ENCODE results near the gene NRP1. TPM values are rescaled to one million over a fixed set of nuclear protein-coding genes. Genes with fewer than 3 reads are reported as not detected.
A peak's percentile ranks its signal among the peaks of the same experiment; 100 is the strongest.

NRP1 gene
- polyA plus RNA-seq, 4 donors = 145 to 220 (median 173) TPM

- no peak for DNase-seq (ENCODE audit: low read depth in 4 of 4, low spot score in 3 of 4)
Observed at GRCh38 chr10:33352175-33352574, 17.7 kb upstream of the NRP1 start.

DNA sequence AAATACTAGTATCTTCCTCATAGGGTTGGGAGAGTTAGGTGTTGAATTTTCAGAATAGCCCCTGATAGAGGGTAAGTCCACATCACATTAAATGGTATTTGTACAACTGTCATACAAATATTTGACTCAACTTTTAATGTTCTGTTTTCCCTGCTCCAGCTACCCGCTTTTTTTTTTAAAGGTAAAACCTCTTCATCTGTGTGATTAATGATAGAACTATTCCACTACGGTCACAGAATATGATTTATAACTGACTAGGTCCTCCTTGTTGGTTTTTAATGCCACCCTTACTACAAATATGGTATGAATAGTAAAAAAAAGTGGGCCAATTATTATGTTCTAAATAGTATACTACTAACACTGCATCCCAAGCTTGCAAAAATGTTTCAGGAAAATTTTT, 15.6 kb upstream of the NRP1 start:
- DNase-seq (ENCODE audit: low read depth in 4 of 4, low spot score in 3 of 4) = no peak

DNA sequence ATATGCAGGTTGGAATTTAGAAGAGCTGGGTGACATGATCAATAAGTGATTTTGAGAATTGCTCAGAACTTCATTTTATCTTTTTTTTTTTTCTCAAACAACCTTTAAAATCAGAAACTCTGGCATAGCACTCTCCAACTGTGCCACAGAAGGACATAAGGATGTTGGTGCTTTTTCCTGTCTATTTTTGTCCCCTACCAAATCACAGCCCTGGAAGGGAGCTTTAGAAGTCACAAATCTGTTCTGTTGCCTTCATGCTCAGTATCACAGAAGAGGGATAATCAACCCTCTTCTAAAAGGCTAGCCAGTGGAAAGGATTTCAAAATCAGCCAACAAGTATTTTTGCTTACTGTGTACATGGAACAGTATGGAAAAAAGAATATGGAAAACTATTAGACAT, 14.8 kb upstream of the NRP1 start:
- DNase-seq (ENCODE audit: low read depth in 4 of 4, low spot score in 3 of 4) = no peak

DNA sequence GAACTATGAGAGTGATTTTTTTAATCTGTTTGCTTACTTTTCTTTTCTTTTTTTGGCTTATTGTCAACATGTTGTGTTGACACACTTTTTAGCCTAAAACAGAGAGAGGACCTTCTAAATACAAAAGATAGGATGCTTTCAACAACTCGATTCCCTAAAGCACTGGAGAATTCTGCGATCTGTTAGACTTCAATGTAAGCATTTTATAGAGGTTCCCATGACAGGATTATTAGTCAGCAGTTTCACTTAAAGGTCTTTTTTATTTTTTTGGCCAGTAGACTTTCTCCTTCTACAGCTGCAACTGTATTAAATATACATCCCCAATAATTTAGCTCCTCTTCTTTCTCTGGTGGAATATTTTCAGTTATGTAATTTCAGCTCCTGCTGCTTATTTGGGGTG, 12.7 kb upstream of the NRP1 start:
- no peak for DNase-seq (ENCODE audit: low read depth in 4 of 4, low spot score in 3 of 4)

GRCh38 chr10:33345236-33345635, 10.8 kb upstream of the NRP1 start:
- DNase-seq (ENCODE audit: low read depth in 4 of 4, low spot score in 3 of 4) = no peak

DNA sequence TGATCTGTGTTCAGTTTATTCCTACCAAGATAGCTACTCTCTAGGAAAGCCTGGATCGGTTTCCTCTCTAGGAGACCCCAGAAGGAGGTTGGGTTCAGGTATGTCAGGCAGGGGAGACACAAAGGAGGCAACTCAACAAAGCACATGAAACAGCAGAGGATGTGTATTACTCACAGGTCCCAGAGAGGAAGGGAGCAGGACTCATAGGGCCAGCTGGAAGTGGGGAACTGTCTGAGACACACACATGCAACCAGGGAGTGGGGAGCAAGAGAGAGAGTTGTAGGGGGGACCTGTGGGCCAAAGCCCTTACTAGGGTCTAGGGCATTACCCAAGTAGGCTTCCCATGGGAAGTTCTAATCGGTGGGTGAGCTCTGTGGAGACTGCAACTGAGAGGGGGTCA, 10.2 kb upstream of the NRP1 start:
- no peak for DNase-seq (ENCODE audit: low read depth in 4 of 4, low spot score in 3 of 4)

DNA sequence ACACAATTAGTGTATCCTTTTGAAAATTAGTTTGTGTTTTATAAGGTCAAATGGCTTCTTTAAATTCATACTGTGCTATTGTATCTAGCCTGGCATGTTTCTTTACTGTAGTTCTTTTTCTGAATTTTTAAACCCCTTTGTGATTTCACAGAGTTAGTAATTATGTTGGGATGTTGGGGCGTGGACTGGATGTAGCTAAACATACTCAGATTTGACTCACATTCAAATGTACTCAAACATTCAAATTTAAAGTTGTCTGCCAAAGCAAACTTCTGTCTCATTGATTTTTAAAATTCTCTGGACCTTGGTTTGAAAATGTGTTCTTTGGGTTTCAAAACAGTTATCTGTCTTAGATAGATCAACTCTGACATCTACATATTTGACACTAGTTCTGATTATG, 7.2 kb upstream of the NRP1 start:
- no peak for DNase-seq (ENCODE audit: low read depth in 4 of 4, low spot score in 3 of 4)

GRCh38 chr10:33337326-33337957, 3.0 kb upstream of the NRP1 start:
- DNase-seq (ENCODE audit: low read depth in 4 of 4, low spot score in 3 of 4) = no peak

GRCh38 chr10:33336582-33337325, 2.3 kb upstream of the NRP1 start:
- no peak for DNase-seq (ENCODE audit: low read depth in 4 of 4, low spot score in 3 of 4)

GRCh38 chr10:33335801-33336581, 1.5 kb upstream of the NRP1 start:
- no peak for DNase-seq (ENCODE audit: low read depth in 4 of 4, low spot score in 3 of 4)

DNA sequence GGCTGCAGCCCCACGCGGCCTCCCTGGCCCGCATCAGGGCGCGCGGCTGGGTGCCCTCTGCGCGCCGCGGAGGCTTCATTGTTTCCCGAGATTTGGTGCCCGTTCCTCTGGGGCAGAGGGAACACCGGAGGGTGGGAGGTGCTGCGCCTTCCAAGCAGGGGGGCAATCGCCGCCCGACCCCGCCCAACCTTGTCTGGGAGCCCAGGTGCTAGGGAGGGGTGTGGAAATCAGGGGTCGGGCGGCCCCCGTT, 1.0 kb upstream of the NRP1 start:
- DNase-seq (ENCODE audit: low read depth in 4 of 4, low spot score in 3 of 4) = no peak

DNA sequence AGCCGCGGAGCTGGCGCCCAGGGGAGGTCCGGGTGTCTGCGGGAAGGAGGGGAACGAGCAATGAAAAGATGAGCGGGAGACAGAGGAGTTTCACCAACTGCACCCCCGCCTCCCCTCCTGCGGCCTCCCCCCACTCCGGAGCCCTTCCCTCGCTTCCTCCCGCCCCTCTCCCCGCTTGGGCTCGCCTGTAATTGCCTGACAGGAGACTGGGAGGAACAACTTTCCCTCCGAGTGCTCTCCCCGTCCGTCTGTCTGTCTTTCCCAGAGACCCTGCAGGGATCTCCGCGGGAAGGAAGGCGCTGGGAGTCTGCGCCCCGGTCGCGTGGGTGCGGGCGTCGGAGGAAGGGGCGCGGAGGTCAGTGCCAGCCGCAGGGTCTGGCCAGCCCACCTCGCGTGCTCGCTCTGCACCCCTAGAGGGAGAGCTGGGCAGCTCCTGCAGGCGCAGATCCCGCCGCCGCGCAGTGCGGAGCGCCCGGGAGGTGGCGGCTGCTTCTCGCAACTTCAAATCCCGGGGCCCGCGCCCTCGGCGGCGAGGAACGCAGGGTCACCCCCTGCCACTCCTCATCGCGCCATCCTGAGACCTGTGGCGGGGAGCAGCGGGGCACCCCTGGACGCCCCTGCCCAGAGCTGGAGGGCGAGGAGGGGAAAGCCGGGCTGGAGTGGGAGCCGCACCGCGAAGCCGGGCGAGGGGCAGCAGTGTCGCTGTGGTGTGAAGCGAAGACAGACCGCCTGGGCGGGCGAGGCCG, 511 bp upstream of the NRP1 start:
- DNase-seq (ENCODE audit: low read depth in 4 of 4, low spot score in 3 of 4) = peak in 2 of 4 donors; percentile 76 to 81

DNA sequence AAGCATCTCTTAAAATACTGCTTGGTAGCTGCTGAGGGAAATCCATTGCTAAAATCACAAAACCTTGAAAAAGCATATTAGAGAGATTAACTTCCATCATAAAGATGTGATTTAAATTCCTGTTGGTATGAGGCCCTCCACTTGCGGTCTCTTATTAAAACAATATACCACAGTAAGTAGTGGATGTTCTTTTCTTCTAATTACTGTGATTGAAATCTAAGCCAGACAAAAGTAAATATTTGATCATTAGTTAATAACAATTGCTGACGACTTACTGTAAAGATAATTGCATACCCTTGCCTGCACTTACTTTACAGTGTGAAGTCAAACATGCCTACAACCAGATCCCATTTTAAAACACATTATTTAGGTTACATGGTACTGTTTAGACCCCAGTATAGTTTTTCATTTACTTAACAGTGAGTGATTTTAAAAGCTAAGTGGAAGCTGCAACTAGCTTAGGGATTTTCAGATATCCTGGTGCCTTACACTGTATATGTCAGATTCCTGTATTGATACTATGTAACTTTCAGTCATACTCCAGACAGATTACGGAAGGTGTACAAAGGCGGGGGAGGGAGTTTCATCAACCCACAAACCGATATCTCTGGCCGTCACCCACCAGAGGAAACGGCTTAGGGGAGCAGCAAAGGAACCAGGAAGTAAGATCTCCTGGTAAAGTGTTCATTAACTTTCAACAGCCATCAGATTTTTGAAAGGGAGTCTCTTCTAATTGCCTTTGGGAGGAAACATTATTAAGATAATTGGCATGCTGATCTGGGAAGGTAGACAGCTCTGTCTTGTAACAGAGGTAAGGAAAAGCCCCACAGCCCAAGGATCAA, 986 bp downstream of the NRP1 start:
- DNase-seq (ENCODE audit: low read depth in 4 of 4, low spot score in 3 of 4) = no peak

GRCh38 chr10:33332183-33333065, 2.0 kb downstream of the NRP1 start:
- no peak for DNase-seq (ENCODE audit: low read depth in 4 of 4, low spot score in 3 of 4)

GRCh38 chr10:33331379-33331694, 3.1 kb downstream of the NRP1 start:
- no peak for DNase-seq (ENCODE audit: low read depth in 4 of 4, low spot score in 3 of 4)

DNA sequence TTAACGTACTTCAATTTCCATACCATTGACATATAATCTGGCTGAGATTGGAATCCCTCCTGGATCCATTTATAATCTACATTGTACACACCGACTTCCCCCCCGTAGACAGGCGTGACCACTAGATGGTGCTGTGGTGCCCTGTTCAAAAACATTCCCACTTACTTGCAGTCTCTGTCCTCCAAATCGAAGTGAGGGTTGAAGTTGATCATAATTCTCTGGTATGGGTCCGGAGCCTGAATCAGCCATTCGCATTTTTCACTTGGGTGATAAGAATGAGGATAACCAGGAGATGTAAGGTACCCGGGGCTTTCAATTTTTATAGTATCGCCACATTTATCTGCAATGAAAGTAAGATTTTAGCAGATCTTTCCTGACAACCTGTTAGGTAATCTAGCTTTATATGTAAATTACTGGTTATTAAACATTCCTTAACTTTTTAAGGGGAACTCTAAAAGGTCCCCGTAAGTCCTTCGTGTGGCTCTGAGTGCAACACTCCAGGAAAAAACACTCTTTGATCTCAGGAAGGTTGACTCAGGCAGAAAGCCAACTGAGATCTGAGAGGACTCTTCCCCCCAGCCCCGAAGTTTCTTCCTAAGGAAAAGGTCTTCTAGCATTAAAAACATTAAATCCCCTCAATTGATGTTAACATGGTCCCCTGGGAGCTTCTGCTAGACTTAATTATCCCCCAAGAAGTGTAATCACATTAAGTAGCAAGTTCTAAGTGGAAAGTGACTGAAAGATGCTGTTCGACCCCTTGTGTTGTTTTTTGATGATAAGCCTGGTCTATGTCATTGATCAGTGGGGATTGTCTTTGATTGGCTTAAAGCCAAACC, 3.7 kb downstream of the NRP1 start:
- peak in 2 of 4 donors; percentile 76 to 79 for DNase-seq (ENCODE audit: low read depth in 4 of 4, low spot score in 3 of 4)

GRCh38 chr10:33329178-33329577, 5.3 kb downstream of the NRP1 start:
- no peak for DNase-seq (ENCODE audit: low read depth in 4 of 4, low spot score in 3 of 4)

- no peak for DNase-seq (ENCODE audit: low read depth in 4 of 4, low spot score in 3 of 4)
Observed at GRCh38 chr10:33328253-33328652, 6.2 kb downstream of the NRP1 start.

- DNase-seq (ENCODE audit: low read depth in 4 of 4, low spot score in 3 of 4) = no peak
Observed at GRCh38 chr10:33327751-33328150, 6.7 kb downstream of the NRP1 start.
